HCT116 (cell line): Measurements from ENCODE around the gene LSM7. TPM values are rescaled to one million over a fixed set of nuclear protein-coding genes. Genes with fewer than 3 reads are reported as not detected.

ENCODE experiments used
- ATAC-seq: fragments of 200-7000 bp; cut with Tn5 transposase; 2 replicates; pipeline ENCODE4 v1.9.1; 2020; ENCODE audit warnings: mild to moderate bottlenecking, moderate library complexity
- BruUV-seq: library from RNA; stranded (reverse); fragments of 400-500 nt; replicated peaks from 2 replicates; lab custom pipeline; 2021; lab: Mats Ljungman, UMichigan
- CTCF ChIA-PET: fragments of 300-600 bp; sonication (Branson Sonifier 250); formaldehyde crosslinking; loops from one replicate; lab custom pipeline; 2021; ENCODE audit warnings: antibody characterized with exemption; lab: Charles Lee
- POLR2A ChIA-PET: fragments of 300-600, 350-600 bp; sonication (Branson Sonifier 250); formaldehyde crosslinking; loops from one replicate; lab custom pipeline; 2021; ENCODE audit warnings: antibody characterized with exemption; lab: Charles Lee
- RAD21 ChIA-PET, 2 experiments: fragments of 300-600 bp; sonication (Branson Sonifier 250); formaldehyde crosslinking; loops; one replicate each; lab custom pipeline; 2023; ENCODE audit warnings: low total read pairs in 2 of 2; ENCODE audit not compliant: uncharacterized antibody in 2 of 2, unreplicated experiment in 2 of 2, low non-redundant PET in 1 of 2; lab: Charles Lee
- DNase-seq: peaks from one replicate; pipeline ENCODE4 v3.0.0-alpha.2; 2010; ENCODE audit warnings: low read depth, low spot score
- H2AFZ ChIP-seq: fragments of 200-600 bp; shearing (Covaris generic), sonication (generic); 2 replicates; pipeline ENCODE4 v1.6.1; 2017; ENCODE audit warnings: low read depth, mixed run types, mixed read lengths, antibody characterized with exemption, low read length; ENCODE audit not compliant: poor library complexity, severe bottlenecking
- H3K27ac ChIP-seq: 2 replicates; pipeline ENCODE4 v1.5.1; 2012; ENCODE audit warnings: low read depth, low read length
- H3K27me3 ChIP-seq: fragments of 200-600 bp; sonication (generic); 2 replicates; pipeline ENCODE4 v1.6.1; 2016; ENCODE audit warnings: mixed run types, low read length, mixed read lengths; ENCODE audit not compliant: insufficient read depth
- H3K36me3 ChIP-seq, 2 experiments: fragments of 200-500 bp in 1 of 2; fragments of 200-600 bp in 1 of 2; sonication (Bioruptor generic) in 1 of 2; sonication (generic) in 1 of 2; 2 replicates each; pipeline versions ENCODE4 v1.5.1 to v1.6.1; 2014 to 2016; ENCODE audit warnings: low read length in 2 of 2, inconsistent platforms in 1 of 2, mixed read lengths in 1 of 2, mixed run types in 1 of 2; ENCODE audit not compliant: insufficient read depth in 2 of 2, control insufficient read depth in 1 of 2
- H3K4me1 ChIP-seq, 2 experiments: fragments of 200-600 bp in 1 of 2; sonication (generic) in 1 of 2; 2 replicates each; pipeline versions ENCODE4 v1.5.1 to v1.6.1; 2012 to 2017; ENCODE audit warnings: low read length in 2 of 2, inconsistent platforms in 1 of 2, mild to moderate bottlenecking in 1 of 2, mixed read lengths in 1 of 2, mixed run types in 1 of 2, moderate library complexity in 1 of 2; ENCODE audit not compliant: insufficient read depth in 2 of 2, control insufficient read depth in 1 of 2
- H3K4me2 ChIP-seq: fragments of 200-600 bp; sonication (generic); 2 replicates; pipeline ENCODE4 v1.6.1; 2017; ENCODE audit warnings: mixed run types, low read length, mixed read lengths
- H3K4me3 ChIP-seq, 2 experiments: fragments of 200-600 bp in 1 of 2; sonication (generic) in 1 of 2; replicated peaks in 1 of 2; 2 replicates each; pipeline ENCODE4 v1.5.1; 2011 to 2016; ENCODE audit warnings: low read length in 2 of 2, control low read depth in 1 of 2, low read depth in 1 of 2, mild to moderate bottlenecking in 1 of 2, mixed read lengths in 1 of 2, mixed run types in 1 of 2
- H3K79me2 ChIP-seq: fragments of 200-600 bp; sonication (generic); 2 replicates; pipeline ENCODE4 v1.6.1; 2017; ENCODE audit warnings: mild to moderate bottlenecking, mixed run types, low read length, moderate library complexity, mixed read lengths; ENCODE audit not compliant: insufficient read depth
- H3K9ac ChIP-seq: fragments of 200-600 bp; sonication (generic); 2 replicates; pipeline ENCODE4 v1.6.1; 2016; ENCODE audit warnings: low read length, mixed read lengths
- H3K9me2 ChIP-seq: fragments of 200-600 bp; sonication (generic), shearing (Covaris generic); 2 replicates; pipeline ENCODE4 v1.6.1; 2017; ENCODE audit warnings: mixed run types, mild to moderate bottlenecking, moderate library complexity; ENCODE audit not compliant: insufficient read depth
- H3K9me3 ChIP-seq, 2 experiments: fragments of 200-500 bp in 1 of 2; fragments of 200-600 bp in 1 of 2; sonication (Bioruptor generic) in 1 of 2; sonication (generic) in 1 of 2; 2 replicates each; pipeline ENCODE4 v1.6.1; 2014 to 2017; ENCODE audit warnings: low read length in 2 of 2, mixed read lengths in 2 of 2, inconsistent platforms in 1 of 2, low read depth in 1 of 2, mild to moderate bottlenecking in 1 of 2, mixed run types in 1 of 2, moderate library complexity in 1 of 2; ENCODE audit not compliant: control insufficient read depth in 1 of 2, insufficient read depth in 1 of 2
- H4K20me1 ChIP-seq: fragments of 200-600 bp; sonication (generic), shearing (Covaris generic); 2 replicates; pipeline ENCODE4 v1.6.1; 2017; ENCODE audit warnings: mixed run types, mild to moderate bottlenecking, moderate library complexity; ENCODE audit not compliant: insufficient read depth
- CEBPB ChIP-seq: IDR thresholded peaks from 2 replicates; pipeline ENCODE4 v1.6.1; 2012; ENCODE audit warnings: low read depth
- EZH2phosphoT487 ChIP-seq: fragments of 200-600 bp; IDR thresholded peaks from 2 replicates; pipeline ENCODE4 v1.6.1; 2018; ENCODE audit warnings: antibody characterized with exemption, borderline replicate concordance
- MAX ChIP-seq: IDR thresholded peaks from 2 replicates; pipeline ENCODE4 v1.6.1; 2012
- REST ChIP-seq: IDR thresholded peaks from 2 replicates; pipeline ENCODE4 v1.6.1; 2012; ENCODE audit warnings: low read depth
- intact Hi-C: fragments of 100-400 bp; cut with micrococcal nuclease; formaldehyde crosslinking; loops from 2 replicates; pipeline ENCODE4 v1.10.0; 2022
- total RNA-seq: library from RNA; stranded (reverse); gene quantifications from one replicate; pipeline ENCODE4 v1.2.1, GENCODE V29; 2021; ENCODE audit not compliant: unreplicated experiment

Gene LSM7
- total RNA-seq, 1 experiment from 2014 or later, result 190 TPM

GRCh38 chr19:2338751-2339643 is 10.6 kb upstream of the LSM7 start:
- Histone ChIP-seq H3K27ac (no peak overlapping the region), H3K4me3 (no peak overlapping the region), H3K9me2 (no peaks in the 10 kb centered on the region), H3K36me3 (no peaks in the 10 kb centered on the region), H3K4me2 (no peak overlapping the region), H3K79me2 (peaks cover 26% of the 10 kb centered on the region; the same call in 1 of the 2 replicates), H2AFZ (no peak overlapping the region), H3K4me1 (no peaks in the 10 kb centered on the region), H3K27me3 (no peaks in the 10 kb centered on the region), H3K9me3 (peaks cover 0 to 11% of the 10 kb centered on the region in 2 experiments; a peak in 1 of 4 replicates), H4K20me1 (no peaks in the 10 kb centered on the region; the same call in 1 of the 2 replicates), H3K9ac (no peak overlapping the region)
- intact Hi-C loops, result no loop called here
- CTCF ChIA-PET, result no interaction called here
- BruUV-seq, result no TSS peak
- no peak for DNase-seq
- ATAC-seq, result no peak
- POLR2A ChIA-PET, result no interaction called here
- TF ChIP-seq CEBPB (no peak), EZH2phosphoT487 (no peak), REST (no peak), MAX (no peak)
- RAD21 ChIA-PET, result no interaction called here
